Glutamatergic neuron (in vitro differentiated cells): ENCODE data around the gene GRID1. TPM values are rescaled to one million over a fixed set of nuclear protein-coding genes. Genes with fewer than 3 reads are reported as not detected.
"Not testable (repeated sequence)": the region's sequence is repeated elsewhere in the genome, so short reads cannot be mapped to it uniquely, and the experiment has no call there.

Experiments used
- DNase-seq: peaks from one replicate; pipeline ENCODE4 v3.0.0; 2022
- H3K27ac Mint-ChIP-seq: one replicate; pipeline ENCODE4 v1.8.0; 2020; ENCODE audit warnings: mild to moderate bottlenecking, mixed read lengths, inconsistent platforms; ENCODE audit not compliant: unreplicated experiment
- H3K27me3 Mint-ChIP-seq: one replicate; pipeline ENCODE4 v1.8.0; 2020; ENCODE audit warnings: mild to moderate bottlenecking, moderate library complexity, mixed read lengths, inconsistent platforms; ENCODE audit not compliant: unreplicated experiment
- H3K36me3 Mint-ChIP-seq: one replicate; pipeline ENCODE4 v1.8.0; 2020; ENCODE audit warnings: mild to moderate bottlenecking, mixed read lengths, inconsistent platforms; ENCODE audit not compliant: unreplicated experiment
- H3K4me1 Mint-ChIP-seq: one replicate; pipeline ENCODE4 v1.8.0; 2020; ENCODE audit warnings: mild to moderate bottlenecking, low read depth, mixed read lengths, inconsistent platforms; ENCODE audit not compliant: unreplicated experiment
- H3K4me3 Mint-ChIP-seq: one replicate; pipeline ENCODE4 v1.8.0; 2020; ENCODE audit warnings: mild to moderate bottlenecking, mixed read lengths, inconsistent platforms; ENCODE audit not compliant: unreplicated experiment
- H3K9me3 Mint-ChIP-seq: one replicate; pipeline ENCODE4 v1.8.0; 2020; ENCODE audit warnings: mild to moderate bottlenecking, moderate library complexity, mixed read lengths, inconsistent platforms; ENCODE audit not compliant: unreplicated experiment
- CTCF ChIP-seq: fragments of 200-600 bp; sonication (generic); IDR thresholded peaks from one replicate; pipeline ENCODE4 v1.5.0; 2021; ENCODE audit not compliant: partially characterized antibody, unreplicated experiment
- total RNA-seq: library from RNA; stranded (reverse); fragmentation: NEBNext Ultra II Directional; extraction: Animal tissue kit (Norgen Biotek cat#: 25700); gene quantifications from one replicate; pipeline ENCODE4 v1.2.1, GENCODE V29; 2021; ENCODE audit not compliant: unreplicated experiment

The GRID1 gene
- total RNA-seq, 1 donor from 2014 or later: 8.0 TPM

GRCh38 chr10:86108696-86109095 is 257.9 kb downstream of the GRID1 start:
- Mint-ChIP-seq H3K27me3 (no peaks in the 10 kb centered on the region), H3K4me3 (no peak overlapping the region), H3K27ac (no peak overlapping the region), H3K9me3 (peaks cover 4% of the 10 kb centered on the region), H3K36me3 (no peaks in the 10 kb centered on the region), H3K4me1 (peaks cover 3% of the 10 kb centered on the region)
- TF ChIP-seq CTCF: no peak
- DNase-seq: no peak

GRCh38 chr10:86107611-86108310 is 258.8 kb downstream of the GRID1 start:
- peak overlapping the region; percentile 59 for H3K27ac Mint-ChIP-seq
- not testable (repeated sequence) for H3K4me1 Mint-ChIP-seq, H3K9me3 Mint-ChIP-seq, H3K36me3 Mint-ChIP-seq, H3K27me3 Mint-ChIP-seq, H3K4me3 Mint-ChIP-seq, DNase-seq

- DNase-seq: no peak
- peaks cover 6% of the 10 kb centered on the region for H3K9me3 Mint-ChIP-seq
- H3K4me3 Mint-ChIP-seq: no peak overlapping the region
- no peaks in the 10 kb centered on the region for H3K27me3 Mint-ChIP-seq
- H3K27ac Mint-ChIP-seq: no peak overlapping the region
- H3K4me1 Mint-ChIP-seq: peaks cover 3% of the 10 kb centered on the region
- H3K36me3 Mint-ChIP-seq: peaks cover 2% of the 10 kb centered on the region
- TF ChIP-seq CTCF: no peak
Observed at GRCh38 chr10:86107131-86107530, 259.5 kb downstream of the GRID1 start.

- no peak for TF ChIP-seq CTCF
- peaks cover 3% of the 10 kb centered on the region for H3K4me1 Mint-ChIP-seq
- peaks cover 3% of the 10 kb centered on the region for H3K27me3 Mint-ChIP-seq
- peaks cover 9% of the 10 kb centered on the region for H3K9me3 Mint-ChIP-seq
- H3K27ac Mint-ChIP-seq: no peak overlapping the region
- peaks cover 7% of the 10 kb centered on the region for H3K36me3 Mint-ChIP-seq
- no peak for DNase-seq
- H3K4me3 Mint-ChIP-seq: no peak overlapping the region
Observed at GRCh38 chr10:86106616-86107015, 260.0 kb downstream of the GRID1 start.

GRCh38 chr10:86105640-86106039 is 261.0 kb downstream of the GRID1 start:
- peaks cover 7% of the 10 kb centered on the region for H3K36me3 Mint-ChIP-seq
- DNase-seq: no peak
- TF ChIP-seq CTCF: no peak
- no peak overlapping the region for H3K4me3 Mint-ChIP-seq
- H3K9me3 Mint-ChIP-seq: peaks cover 9% of the 10 kb centered on the region
- peaks cover 3% of the 10 kb centered on the region for H3K4me1 Mint-ChIP-seq
- H3K27me3 Mint-ChIP-seq: peaks cover 3% of the 10 kb centered on the region
- no peak overlapping the region for H3K27ac Mint-ChIP-seq
